Neuron (in vitro differentiated cells): ENCODE measurements around the gene PEX11A.
A peak's percentile ranks its signal among the peaks of the same experiment; 100 is the strongest.
"Not testable (repeated sequence)": the region's sequence is repeated elsewhere in the genome, so short reads cannot be mapped to it uniquely, and the experiment has no call there.

ENCODE experiments used
- H2AFZ ChIP-seq: one replicate; pipeline ENCODE4 v1.6.1; 2013; ENCODE audit warnings: low read depth, mild to moderate bottlenecking, inconsistent platforms, low read length, moderate library complexity
- H3K27me3 ChIP-seq: one replicate; pipeline ENCODE4 v1.6.1; 2013; ENCODE audit warnings: low read length; ENCODE audit not compliant: insufficient read depth
- H3K36me3 ChIP-seq: one replicate; pipeline ENCODE4 v1.6.1; 2013; ENCODE audit warnings: low read length; ENCODE audit not compliant: insufficient read depth
- H3K4me1 ChIP-seq: one replicate; pipeline ENCODE4 v1.6.1; 2013; ENCODE audit warnings: low read length; ENCODE audit not compliant: insufficient read depth
- H3K4me3 ChIP-seq: 2 replicates; pipeline ENCODE4 v1.5.1; 2013; ENCODE audit warnings: mild to moderate bottlenecking, low read length, moderate library complexity
- H3K9me3 ChIP-seq: one replicate; pipeline ENCODE4 v1.6.1; 2013; ENCODE audit warnings: low read length

The PEX11A gene

DNA sequence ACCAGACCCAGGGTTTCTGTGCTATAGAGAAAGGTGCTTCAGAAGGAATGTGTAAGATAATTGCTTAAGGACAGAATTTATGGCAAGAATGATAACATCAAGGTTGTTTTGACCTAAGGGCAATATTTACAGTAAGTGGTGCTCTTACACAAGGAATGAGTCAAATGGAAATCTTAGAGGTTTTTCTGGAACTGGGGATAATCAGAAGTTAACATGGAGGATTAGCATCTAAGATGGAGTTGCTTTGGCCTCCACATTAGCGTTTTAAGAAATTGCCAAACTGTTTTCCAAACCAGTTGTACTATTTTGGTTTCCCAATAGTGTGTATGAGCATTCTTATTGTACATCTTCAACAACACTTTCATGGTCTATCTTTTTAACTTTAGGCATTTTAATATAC is 3.1 kb upstream of the PEX11A start:
- no peak overlapping the region for H2AFZ ChIP-seq
- H3K9me3 ChIP-seq: peaks cover 2% of the 10 kb centered on the region
- no peaks in the 10 kb centered on the region for H3K27me3 ChIP-seq
- no peaks in the 10 kb centered on the region for H3K36me3 ChIP-seq
- H3K4me1 ChIP-seq: no peaks in the 10 kb centered on the region
- no peak overlapping the region for H3K4me3 ChIP-seq

DNA sequence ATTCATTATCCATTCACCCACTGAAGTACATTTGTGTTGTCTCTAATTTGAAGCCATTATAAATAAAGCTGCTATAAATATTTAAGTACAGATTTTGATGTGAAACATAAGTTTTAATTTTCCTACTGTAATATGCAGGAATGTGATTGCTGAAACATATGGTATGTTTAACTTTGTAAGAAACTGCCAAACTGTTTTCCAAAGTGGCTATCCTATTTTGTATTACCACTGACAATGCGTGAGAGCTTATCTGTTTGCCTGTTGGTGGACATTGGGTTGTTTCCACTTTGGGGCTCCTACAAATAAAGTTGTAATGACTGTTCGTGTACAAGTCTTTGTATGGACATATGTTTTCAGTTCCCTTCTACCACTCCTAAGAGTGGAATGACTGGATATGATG is 2.5 kb upstream of the PEX11A start:
- H3K4me1 ChIP-seq: no peaks in the 10 kb centered on the region
- peaks cover 2% of the 10 kb centered on the region for H3K9me3 ChIP-seq
- H3K36me3 ChIP-seq: no peaks in the 10 kb centered on the region
- H3K4me3 ChIP-seq: no peak overlapping the region
- no peaks in the 10 kb centered on the region for H3K27me3 ChIP-seq
- H2AFZ ChIP-seq: no peak overlapping the region

DNA sequence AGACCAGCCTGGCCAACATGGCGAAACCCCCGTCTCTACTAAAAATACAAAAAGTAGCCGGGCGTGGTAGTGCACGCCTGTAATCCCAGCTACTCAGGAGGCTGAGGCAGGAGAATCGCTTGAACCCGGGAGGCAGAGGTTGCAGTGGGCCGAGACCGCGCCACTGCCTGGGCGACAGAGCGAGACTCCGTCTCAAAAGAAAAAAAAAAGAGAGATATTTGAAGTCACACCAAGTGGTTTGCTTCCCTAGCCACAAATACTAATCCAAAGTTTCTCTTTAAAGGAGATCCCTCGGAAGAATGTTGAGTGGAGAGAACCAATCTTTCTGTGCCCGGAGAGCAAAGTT is 651 bp downstream of the PEX11A start:
- not testable (repeated sequence) for H3K9me3 ChIP-seq, H3K36me3 ChIP-seq, H3K27me3 ChIP-seq, H3K4me1 ChIP-seq
- Histone ChIP-seq H3K4me3 (peak overlapping the region; percentile 58), H2AFZ (peak overlapping the region; percentile 48)

DNA sequence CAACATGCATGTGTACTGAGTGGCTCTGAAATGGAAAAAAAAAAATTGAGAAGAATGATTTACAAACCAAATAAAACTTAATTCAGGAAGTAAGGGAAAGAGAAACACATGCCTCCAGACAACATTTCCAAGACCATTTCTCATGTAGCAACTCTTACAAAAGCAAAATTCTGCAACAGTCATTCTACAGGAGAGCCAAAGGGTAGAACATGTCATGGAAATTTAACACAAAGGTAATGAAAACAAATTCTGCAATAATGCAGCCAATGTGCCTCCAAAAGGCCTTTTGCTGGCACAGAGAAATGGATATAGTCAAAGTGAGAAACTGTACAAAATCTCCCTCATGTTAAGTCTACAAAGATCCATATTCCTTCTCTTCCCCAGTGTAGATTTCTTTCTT is 4.0 kb downstream of the PEX11A start:
- Histone ChIP-seq H3K4me3 (no peak overlapping the region), H3K27me3 (no peaks in the 10 kb centered on the region), H3K36me3 (peaks cover 3% of the 10 kb centered on the region), H3K4me1 (no peaks in the 10 kb centered on the region), H3K9me3 (no peaks in the 10 kb centered on the region), H2AFZ (no peak overlapping the region)

DNA sequence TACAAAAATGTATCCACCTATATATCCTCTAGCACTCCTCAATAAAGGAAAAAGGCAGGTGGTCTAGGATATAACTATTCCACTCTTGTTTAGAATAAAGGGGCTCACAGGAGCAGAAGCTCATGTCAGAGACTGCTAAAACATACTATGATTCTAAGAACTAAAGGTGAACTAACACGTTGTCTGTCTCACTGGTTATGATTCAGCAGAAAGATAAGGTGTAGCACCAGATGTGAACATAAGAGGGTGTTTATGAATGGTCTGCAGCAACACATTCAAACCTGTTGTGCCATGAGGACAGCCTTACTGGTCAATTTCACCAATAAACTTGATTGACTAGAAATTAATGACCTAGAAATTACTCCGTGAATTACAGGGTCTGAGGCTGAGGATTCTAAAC is 4.6 kb downstream of the PEX11A start:
- no peak overlapping the region for H3K4me3 ChIP-seq
- no peaks in the 10 kb centered on the region for H3K9me3 ChIP-seq

DNA sequence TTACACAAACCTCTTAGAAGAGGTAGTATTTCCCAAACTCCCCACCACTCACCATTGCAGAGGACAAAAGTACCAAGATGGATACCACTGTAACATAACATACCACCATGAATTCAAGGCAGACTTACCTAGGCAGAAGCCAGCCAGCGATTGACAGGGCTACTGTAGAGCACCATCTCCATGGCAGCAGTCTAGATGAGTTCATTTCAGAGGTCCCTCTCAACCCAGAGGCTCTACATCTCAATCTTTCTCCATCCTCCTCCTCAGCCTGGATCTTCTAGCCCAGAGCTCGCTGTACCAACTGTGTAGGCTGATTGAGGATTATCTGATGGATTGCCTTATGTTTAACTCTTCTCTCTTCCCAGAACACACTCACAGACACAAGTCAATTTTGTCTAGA is 9.4 kb downstream of the PEX11A start:
- Histone ChIP-seq H3K4me1 (peaks cover 9% of the 10 kb centered on the region), H3K4me3 (no peak overlapping the region), H3K9me3 (no peaks in the 10 kb centered on the region), H3K27me3 (no peaks in the 10 kb centered on the region), H3K36me3 (peaks cover 3% of the 10 kb centered on the region), H2AFZ (no peak overlapping the region)

More for the DNA sequence above, 4.6 kb downstream of the PEX11A start:
- no peaks in the 10 kb centered on the region for H3K4me1 ChIP-seq
- no peaks in the 10 kb centered on the region for H3K27me3 ChIP-seq
- H2AFZ ChIP-seq: no peak overlapping the region
- peaks cover 3% of the 10 kb centered on the region for H3K36me3 ChIP-seq

DNA sequence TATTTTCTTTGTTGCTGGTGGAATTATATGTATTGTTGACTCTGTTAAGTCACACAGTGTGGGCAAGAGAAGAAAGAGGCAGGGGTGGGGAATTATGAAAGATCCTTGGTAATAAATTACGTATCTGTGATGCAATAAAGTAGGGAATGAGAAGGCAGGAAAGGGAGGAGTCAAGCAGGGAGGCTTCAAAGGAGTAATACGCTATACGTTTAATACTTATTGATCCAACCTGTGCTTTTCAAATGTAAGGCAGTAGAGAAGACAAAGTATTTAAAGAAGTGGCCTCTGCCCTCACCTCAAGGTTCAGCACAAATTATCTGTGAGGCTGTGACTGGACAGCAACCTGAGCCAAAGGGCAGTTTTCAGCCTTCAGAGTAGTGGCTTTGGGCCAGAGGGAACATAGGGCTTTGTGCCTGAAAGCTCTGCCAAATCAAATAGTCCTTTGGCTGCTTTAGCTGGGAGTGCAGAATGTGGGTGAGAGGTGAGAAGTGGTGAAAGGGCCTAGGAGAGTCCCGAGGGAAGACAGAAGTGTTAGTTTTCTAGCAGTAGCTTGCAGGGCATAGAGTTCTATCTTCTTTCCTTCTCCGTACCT is 10.2 kb downstream of the PEX11A start:
- no peaks in the 10 kb centered on the region for H3K27me3 ChIP-seq
- peaks cover 3% of the 10 kb centered on the region for H3K36me3 ChIP-seq
- H2AFZ ChIP-seq: no peak overlapping the region
- no peaks in the 10 kb centered on the region for H3K9me3 ChIP-seq
- no peak overlapping the region for H3K4me3 ChIP-seq
- H3K4me1 ChIP-seq: peaks cover 9% of the 10 kb centered on the region

DNA sequence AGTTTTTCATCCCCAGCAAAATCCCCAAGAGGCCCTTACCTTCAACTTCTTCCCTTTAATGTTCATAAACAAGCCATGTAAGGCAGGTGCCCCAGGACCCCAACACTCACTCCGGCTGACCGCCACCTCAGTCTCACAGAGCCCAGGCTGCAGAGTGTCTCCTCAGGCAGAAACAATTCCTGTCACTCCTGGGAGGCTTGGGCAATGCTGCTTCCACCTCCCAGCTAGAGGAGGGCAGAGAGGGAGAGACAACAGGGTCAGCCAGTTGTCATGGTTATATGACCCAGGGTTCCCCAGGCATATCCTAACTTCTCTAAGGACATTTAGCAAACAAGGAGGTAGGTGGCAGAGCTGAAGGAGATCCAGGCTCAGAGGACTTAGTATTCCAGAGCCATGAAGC is 11.3 kb downstream of the PEX11A start, which contains the start of gene PLIN1:
Gene PLIN1, minus strand, starts transcription at position 156 of the 400 bp plus-strand sequence. CDS start 1,878 bp downstream, outside the sequence.
- Histone ChIP-seq H3K36me3 (peaks cover 3% of the 10 kb centered on the region), H3K4me3 (no peak within 1 kb of the TSS), H3K9me3 (no peaks in the 10 kb centered on the region), H3K27me3 (no peaks in the 10 kb centered on the region), H2AFZ (no peak within 1 kb of the TSS), H3K4me1 (peaks cover 9% of the 10 kb centered on the region)

DNA sequence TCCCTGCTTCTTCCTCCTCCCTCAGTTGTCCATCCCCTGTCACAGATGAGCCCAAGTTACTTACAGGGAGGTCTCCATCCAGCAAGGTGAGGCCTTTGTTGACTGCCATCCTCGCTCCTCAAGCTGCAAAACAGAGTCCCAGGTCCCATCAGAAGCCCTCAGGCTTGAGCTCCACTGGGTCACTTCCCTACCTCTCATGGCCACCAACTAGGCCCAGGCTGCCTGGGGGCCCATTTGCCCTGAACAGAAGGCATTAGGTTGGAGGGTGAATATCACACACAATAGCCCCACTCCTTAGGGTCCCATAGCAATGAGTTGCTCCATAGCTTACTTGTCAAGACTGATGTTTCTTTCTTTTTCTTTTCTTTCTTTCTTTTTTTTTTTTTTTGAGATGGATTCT is 13.2 kb downstream of the PEX11A start:
- H3K4me3 ChIP-seq: no peak overlapping the region
- H3K27me3 ChIP-seq: peaks cover 5% of the 10 kb centered on the region
- H2AFZ ChIP-seq: no peak overlapping the region
- peaks cover 9% of the 10 kb centered on the region for H3K4me1 ChIP-seq
- H3K9me3 ChIP-seq: no peaks in the 10 kb centered on the region
- no peaks in the 10 kb centered on the region for H3K36me3 ChIP-seq

DNA sequence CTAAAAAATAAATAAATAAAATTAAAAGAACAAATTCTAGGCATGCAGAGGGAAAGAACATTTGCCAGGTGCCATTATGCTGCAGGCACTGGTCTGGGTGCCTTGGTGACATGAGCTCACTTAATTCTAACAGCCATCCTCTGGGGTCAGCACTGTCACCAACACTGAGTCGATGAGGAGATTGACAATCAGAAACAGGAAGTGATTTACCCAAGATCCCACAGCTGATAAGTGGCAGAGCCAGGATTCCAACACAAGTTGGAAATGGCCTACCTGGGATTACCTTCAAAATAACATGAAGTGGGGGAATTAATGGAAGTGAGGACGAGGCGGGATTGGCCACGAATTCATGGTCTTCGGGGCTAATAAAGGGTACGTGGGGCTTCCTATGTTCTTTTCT is 14.9 kb downstream of the PEX11A start:
- H2AFZ ChIP-seq: no peak overlapping the region
- no peaks in the 10 kb centered on the region for H3K9me3 ChIP-seq
- peaks cover 9% of the 10 kb centered on the region for H3K4me1 ChIP-seq
- H3K27me3 ChIP-seq: peaks cover 23% of the 10 kb centered on the region
- H3K36me3 ChIP-seq: no peaks in the 10 kb centered on the region
- no peak overlapping the region for H3K4me3 ChIP-seq

DNA sequence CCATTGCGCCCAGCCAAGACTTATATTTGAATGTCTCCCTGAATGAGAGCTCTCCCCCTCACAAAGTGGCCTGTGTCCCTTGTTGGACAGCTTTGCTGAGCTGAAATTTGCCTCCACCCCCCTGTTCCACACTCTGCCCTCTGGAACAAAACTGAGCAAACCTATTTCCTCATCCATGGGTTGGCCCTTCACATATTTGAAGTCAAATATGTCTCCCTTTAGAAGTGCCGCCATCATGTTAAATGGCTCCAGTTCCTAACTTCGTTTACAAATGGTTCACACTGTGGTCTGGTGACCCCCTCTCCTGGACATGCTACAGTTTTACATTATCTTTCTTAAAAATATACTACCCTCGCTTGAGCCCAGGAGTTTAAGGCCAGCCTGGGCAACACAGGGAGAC is 16.0 kb downstream of the PEX11A start:
- Histone ChIP-seq H3K9me3 (no peaks in the 10 kb centered on the region), H3K27me3 (peaks cover 33% of the 10 kb centered on the region), H3K36me3 (no peaks in the 10 kb centered on the region), H2AFZ (no peak overlapping the region), H3K4me3 (no peak overlapping the region), H3K4me1 (peaks cover 8% of the 10 kb centered on the region)

DNA sequence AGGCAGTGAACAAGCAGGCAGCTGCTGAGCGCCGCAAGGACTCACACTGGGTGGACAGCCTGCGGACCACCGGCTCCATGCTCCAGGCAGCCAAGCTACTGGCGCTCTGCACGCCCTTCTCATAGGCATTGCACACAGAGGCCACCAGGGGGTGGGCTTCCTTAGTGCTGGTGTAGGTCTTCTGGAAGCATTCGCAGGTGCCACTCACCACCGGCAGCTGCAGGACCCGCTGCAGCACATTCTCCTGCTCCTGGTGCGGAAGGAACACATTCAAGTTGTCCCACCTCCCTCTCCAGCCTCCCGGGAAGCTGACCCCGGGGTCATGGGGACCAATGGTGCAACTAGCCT is 17.4 kb downstream of the PEX11A start:
- Histone ChIP-seq H3K9me3 (no peaks in the 10 kb centered on the region), H3K36me3 (no peaks in the 10 kb centered on the region), H3K27me3 (peaks cover 39% of the 10 kb centered on the region), H3K4me3 (no peak overlapping the region), H2AFZ (no peak overlapping the region), H3K4me1 (no peaks in the 10 kb centered on the region)

DNA sequence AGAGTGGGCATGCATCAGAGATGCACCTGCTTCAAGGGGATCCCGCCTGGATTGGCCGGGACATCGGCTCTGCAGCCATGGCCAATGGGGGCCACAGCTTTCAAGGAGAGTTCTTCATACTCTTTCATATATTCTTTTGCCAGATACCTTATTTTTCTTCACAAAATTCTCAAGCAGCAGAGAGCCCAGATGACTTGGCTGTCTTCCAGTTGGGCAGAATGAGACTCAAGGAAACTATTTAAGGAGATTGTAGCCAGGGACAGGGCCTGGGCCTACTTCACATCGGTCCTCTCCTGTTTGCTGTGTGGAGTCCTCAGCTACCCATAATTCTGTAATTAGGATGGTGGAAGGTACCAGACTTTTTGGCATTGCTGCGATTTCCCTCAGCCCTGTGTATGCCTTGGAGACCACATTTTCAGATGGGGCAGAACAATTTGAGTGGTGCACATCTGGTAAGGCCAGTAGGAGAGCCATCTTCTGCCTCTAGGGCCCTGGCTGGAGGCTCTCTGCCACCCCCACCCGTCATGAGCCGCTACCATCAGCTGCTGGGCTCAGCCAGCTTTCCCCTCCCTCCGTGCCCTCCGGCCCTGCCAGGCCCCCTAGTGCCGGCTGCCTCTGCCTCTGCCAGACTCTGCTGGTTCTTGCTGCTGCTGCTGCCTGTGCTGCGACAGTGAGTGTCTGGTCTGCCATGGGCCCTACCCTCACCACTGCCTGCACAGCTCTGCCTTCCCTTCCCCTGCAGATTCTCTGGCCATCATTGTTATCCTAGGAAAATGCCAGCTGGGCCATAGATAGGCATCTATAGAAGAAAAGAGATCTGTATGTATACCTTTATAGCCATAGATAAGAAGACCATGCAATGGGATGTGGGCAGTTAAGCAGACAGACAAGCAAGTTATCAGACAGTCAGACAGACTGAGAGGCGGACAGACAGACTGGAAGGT is 18.1 kb downstream of the PEX11A start:
- no peak overlapping the region for H3K4me3 ChIP-seq
- H3K27me3 ChIP-seq: peaks cover 39% of the 10 kb centered on the region
- H3K4me1 ChIP-seq: no peaks in the 10 kb centered on the region
- H2AFZ ChIP-seq: no peak overlapping the region
- no peaks in the 10 kb centered on the region for H3K9me3 ChIP-seq
- no peaks in the 10 kb centered on the region for H3K36me3 ChIP-seq
